GF-D8 (cell line): ENCODE results near the gene EMCN.
A peak's percentile ranks its signal among the peaks of the same experiment; 100 is the strongest.
"Not testable (repeated sequence)": the region's sequence is repeated elsewhere in the genome, so short reads cannot be mapped to it uniquely, and the experiment has no call there.

Experiments used
- DNase-seq: peaks from one replicate; lab custom pipeline; 2025; lab: John Stamatoyannopoulos, UW

Gene EMCN

DNA sequence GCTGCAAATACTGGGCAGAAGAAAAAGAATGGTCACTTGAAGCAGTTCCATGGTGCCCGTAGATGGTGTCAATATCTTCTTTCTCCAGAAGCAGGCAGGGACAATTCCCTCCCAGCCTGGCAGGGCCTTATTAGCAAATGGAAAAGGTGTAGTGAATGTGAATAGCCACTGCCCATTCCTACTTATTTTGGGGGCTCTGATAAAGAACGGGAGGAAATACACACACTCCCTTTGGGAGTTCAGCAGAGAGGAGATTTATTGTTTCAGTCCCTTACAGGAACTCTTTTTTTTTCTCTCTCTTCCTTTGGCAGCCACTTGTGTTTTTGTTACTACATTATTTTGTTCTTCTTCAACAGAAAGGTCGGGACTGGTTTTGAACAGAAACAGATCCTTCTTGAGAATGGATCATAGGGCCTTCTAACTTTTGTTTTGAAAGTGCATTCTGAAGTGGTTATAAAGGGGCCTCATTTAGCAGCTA, at the start of gene EMCN:
Gene EMCN, minus strand, starts transcription at position 159 of the 478 bp plus-strand sequence. Its CDS starts 108 bp downstream, at position 51.
- DNase-seq: no peak

- no peak for DNase-seq
These were observed 48.6 kb upstream of the EMCN start for GRCh38 chr4:100566396-100566795.

GRCh38 chr4:100557306-100557705, 39.5 kb upstream of the EMCN start:
- no peak for DNase-seq

- DNase-seq: no peak
These were observed 38.0 kb upstream of the EMCN start for GRCh38 chr4:100555611-100556337.

- DNase-seq: no peak
These were observed 30.4 kb upstream of the EMCN start for GRCh38 chr4:100548200-100548560.

DNA sequence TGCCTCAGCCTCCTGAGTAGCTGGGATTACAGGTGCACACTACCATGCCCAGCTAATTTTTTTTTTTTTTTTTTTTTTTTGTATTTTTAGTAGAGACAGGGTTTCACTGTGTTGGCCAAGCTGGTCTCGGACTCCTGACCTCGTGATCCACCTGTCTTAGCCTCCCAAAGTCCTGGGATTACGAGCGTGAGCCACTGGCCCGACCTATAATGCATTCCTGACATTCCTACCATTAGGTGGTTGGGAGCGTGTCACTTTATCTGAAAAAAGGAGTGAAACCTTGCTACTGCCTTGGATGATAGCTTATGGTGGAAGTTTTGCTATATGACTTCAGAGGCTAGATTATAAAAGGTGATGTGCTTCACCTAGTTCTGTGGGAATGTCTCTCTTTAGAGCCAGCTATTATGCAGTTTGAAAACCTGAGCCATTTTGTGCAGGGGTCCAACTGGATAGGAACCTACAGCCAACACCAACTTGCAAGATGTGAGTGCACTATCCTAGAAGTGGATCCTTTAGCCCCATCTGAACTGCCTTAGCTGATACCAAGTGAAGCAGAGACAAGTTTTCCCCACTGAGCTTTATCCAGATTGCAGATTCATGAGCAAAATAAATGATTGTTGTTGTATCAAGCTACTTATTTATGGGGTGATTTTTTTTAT, 29.8 kb upstream of the EMCN start:
- no peak for DNase-seq

DNA sequence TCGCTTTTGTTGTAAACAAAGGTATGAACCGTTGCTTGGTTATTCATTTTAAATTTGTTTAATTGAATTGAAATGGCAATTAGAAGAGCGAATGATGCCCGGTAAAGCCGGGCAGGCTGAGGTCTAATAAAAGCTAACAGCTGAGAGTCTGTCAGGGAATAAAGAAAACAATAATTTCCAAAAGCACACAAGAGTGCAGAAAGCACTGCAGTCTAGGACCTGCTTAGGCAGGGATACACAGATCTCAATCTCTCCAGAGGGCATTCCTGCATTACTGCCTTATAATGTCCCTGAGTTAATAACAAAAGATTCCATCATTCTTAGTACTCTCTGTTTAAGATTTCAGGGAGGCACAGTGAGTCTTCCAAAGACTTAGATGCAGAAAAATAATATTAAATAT, 27.6 kb upstream of the EMCN start:
- DNase-seq: no peak

- DNase-seq: no peak
These were observed 22.3 kb upstream of the EMCN start for GRCh38 chr4:100540131-100540530.

DNA sequence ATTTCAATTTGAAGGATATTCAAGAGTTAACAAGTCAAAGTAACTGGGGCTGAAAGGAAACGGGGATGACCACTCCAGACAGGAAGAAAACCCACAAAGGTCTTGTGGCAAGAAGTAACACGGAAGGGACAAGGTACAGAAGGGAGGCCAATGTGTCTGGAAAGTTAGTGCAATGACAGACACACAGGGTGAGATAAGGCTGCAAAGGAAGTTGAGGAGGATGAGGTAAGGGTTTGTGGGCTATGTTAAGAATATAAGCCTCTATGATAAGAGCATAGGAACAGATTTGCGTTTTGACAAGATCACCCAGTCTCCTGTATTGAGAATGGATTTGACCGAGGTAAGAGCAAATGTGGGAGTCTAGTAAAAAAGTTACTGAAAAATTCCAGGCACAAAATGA, 21.9 kb upstream of the EMCN start:
- peak; percentile 90 for DNase-seq

DNA sequence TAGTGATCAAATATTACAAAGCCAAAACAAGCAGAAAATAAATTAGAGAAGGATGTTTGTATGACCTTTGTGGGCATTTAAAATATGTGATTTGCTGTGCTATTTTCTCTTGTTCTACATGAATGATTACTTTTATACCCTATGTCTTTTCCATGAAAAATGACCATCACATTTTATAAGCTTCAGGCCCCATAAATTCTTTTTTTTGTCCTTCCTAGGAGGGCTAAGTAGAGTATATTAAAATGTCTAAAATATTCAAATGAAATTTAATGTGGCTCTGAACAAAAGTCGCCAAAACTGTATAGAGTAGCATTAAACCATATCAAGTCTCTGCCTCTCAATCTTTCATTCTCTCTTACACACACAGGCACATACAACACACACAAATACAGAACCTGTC, 15.9 kb upstream of the EMCN start:
- no peak for DNase-seq

DNA sequence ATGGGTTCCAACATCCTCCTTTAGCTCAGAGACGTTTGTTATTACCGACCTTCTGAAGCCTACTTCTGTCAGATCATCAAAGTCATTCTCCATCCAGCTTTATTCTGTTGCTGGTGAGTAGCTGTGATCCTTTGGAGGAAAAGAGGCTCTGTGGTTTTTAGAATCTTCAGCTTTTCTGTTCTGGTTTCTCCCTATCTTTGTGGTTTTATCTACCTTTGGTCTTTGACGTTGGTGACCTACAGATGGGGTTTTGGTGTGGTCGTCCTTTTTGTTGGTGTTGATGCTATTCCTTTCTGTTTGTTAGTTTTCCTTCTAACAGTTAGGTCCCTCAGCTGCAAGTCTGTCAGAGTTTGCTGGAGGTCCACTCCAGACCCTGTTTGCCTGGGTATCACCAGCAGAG, 12.3 kb upstream of the EMCN start:
- not testable (repeated sequence) for DNase-seq

DNA sequence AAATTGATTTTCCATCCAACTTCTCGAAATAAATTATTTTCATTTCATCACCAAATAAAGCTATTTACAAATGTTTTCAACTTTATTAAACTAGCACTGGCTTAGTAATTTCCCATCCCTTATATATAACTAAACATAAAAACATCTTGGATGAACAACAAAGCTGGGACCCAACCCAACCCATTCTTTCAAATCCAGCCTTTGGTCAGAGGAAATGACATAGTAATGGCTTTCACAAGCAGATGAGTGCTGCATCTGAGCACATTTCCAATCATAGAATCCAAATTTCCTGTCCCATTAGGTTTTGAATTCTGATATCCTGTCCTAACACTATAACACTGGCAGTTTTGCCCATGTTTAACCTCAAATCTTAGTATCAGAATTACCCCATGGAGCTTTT, 7.9 kb upstream of the EMCN start:
- DNase-seq: no peak

- no peak for DNase-seq
These were observed 1.4 kb upstream of the EMCN start for GRCh38 chr4:100519205-100519604.

DNA sequence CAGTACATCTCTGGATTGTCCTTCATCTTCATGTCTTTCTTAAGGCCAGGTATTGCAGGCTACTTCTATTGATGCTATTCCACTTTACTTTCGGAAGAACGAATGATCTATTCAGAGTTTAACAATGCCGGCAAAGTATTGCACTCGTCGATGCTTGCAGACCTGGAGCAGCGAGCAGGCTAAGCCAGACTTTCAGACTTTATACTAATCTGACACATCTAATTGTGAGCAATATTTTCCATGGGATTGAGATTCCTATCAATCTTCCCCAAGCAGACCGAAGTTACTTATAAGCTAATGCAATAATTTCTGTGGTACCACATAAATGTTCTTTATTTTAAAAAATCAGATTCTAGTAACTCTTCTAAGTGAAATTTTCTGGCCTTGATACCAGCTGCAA, 1.6 kb downstream of the EMCN start:
- no peak for DNase-seq

DNA sequence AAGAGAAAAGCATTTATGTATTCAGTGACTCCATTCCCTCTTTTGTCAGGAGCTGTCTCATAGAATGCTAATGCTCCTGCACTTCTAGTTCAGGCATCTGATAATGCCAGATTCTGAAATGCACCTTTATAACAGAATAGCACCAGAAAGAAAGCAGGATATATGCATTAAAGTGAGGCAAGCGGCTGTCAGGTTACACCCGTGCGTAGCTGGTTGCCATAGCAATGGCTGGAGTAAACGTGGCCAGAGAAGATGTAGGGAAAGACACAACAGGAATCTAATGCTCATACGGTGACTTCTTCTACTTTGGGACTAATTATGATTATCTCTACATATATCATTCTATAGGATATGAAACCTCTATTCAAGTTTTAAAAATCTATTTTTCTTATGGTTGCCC, 5.9 kb downstream of the EMCN start:
- DNase-seq: no peak

- no peak for DNase-seq
These were observed 7.3 kb downstream of the EMCN start for GRCh38 chr4:100510551-100510950.

GRCh38 chr4:100509386-100509785, 8.4 kb downstream of the EMCN start:
- no peak for DNase-seq

DNA sequence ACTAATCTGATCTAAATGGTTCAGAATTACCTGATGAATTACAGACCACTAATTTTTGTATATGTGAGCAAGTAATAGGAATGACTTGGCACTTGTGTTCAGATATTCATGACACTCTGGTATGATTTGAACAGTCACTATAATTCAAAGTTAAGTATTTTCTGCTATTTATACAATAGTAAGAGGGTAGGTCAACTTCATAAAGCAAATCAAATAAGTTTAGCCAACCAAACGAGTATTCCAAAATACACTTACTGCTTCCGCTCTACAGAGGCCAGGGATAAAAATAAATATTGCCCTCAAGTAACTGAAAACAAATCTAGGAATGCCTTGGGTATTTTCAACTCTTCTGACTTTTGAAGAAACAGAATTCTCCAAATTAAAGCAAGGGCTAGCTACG, 9.1 kb downstream of the EMCN start:
- no peak for DNase-seq

GRCh38 chr4:100504086-100504874, 13.5 kb downstream of the EMCN start:
- no peak for DNase-seq

DNA sequence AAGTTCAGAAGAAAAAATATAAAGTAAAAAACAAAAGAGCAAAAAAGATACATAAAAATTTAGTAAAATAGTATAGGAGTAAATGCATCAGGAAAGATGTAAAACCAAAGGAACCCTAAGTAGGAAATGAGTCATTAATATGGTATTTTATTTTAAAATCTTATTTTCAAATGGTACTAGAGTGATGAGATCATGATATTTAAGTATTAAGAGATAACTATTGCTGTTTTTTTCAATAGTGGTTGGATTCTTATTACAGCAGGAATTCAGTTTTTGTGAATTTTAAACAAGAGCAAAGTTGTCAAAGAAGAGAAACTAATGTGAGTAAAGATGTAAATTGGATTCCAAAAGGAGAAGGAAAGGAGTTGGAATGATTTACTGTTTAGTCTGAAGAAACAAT, 20.0 kb downstream of the EMCN start:
- DNase-seq: no peak

DNA sequence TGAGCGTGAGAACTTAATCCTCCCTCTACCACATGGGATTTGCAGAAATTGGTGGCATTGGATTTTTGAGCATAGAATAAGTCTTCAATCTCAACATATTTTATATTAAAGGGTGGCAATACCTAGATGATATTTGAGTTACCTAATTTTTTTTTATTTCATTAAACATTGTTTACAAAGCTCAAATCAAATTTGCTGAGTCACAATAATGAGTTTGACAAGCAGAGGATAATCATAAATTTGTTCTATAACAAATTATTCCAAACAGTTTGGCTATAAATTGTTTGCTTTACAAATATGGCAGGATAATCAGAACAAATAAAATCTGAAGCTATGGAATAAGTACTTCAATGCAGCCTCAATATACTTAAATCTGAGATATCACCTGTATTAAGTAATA, 22.7 kb downstream of the EMCN start:
- DNase-seq: no peak

DNA sequence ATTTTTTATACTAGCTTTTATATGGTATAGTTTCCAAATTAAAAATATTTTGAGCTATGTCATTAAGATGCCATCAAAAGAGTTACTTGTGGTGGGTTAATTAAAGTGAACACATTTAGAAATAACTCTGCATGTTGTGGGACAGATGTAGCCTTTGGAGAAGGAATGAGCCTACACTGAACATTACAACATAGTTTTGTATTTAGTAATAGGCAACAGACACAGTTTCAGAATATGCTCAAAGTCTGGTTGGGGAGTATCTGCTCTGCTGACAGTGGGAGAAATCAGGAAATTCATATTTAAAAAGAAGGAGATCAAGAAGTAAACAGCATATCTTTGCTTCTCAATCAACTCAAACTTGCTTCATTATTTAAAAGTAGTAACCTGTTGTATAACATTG, 23.7 kb downstream of the EMCN start:
- no peak for DNase-seq

GRCh38 chr4:100493756-100494155, 24.1 kb downstream of the EMCN start:
- DNase-seq: no peak
